Stomach (tissue), 4 donors: ENCODE measurements around the gene SMNDC1.

Experiments used
- EP300 ChIP-seq: sonication (generic); formaldehyde crosslinking; IDR thresholded peaks from one replicate; pipeline ENCODE4 v1.6.1; 2017; ENCODE audit warnings: antibody characterized with exemption
- POLR2A ChIP-seq, 4 donors: fragments of 450-650 bp; IDR thresholded peaks; one replicate each; pipeline ENCODE4 v1.6.1; 2016; ENCODE audit warnings: antibody characterized with exemption in 4 of 4, control low read depth in 2 of 4, mild to moderate bottlenecking in 1 of 4, moderate library complexity in 1 of 4
- TF ChIP-seq, protein P1 (sequence below), 7 experiments: fragments of 450-650 bp in 4 of 7; fragments of 200-600 bp in 3 of 7; sonication (generic) in 3 of 7; IDR thresholded peaks; one replicate each; pipeline ENCODE4 v1.5.1; 2016 to 2019; ENCODE audit warnings: antibody characterized with exemption in 7 of 7, control low read depth in 2 of 7, mild to moderate bottlenecking in 1 of 7

- TF ChIP-seq POLR2A (IDR thresholded peaks at IDR 0.05) (no peak), EP300 (no peak)
- TF ChIP-seq, protein P1, sequence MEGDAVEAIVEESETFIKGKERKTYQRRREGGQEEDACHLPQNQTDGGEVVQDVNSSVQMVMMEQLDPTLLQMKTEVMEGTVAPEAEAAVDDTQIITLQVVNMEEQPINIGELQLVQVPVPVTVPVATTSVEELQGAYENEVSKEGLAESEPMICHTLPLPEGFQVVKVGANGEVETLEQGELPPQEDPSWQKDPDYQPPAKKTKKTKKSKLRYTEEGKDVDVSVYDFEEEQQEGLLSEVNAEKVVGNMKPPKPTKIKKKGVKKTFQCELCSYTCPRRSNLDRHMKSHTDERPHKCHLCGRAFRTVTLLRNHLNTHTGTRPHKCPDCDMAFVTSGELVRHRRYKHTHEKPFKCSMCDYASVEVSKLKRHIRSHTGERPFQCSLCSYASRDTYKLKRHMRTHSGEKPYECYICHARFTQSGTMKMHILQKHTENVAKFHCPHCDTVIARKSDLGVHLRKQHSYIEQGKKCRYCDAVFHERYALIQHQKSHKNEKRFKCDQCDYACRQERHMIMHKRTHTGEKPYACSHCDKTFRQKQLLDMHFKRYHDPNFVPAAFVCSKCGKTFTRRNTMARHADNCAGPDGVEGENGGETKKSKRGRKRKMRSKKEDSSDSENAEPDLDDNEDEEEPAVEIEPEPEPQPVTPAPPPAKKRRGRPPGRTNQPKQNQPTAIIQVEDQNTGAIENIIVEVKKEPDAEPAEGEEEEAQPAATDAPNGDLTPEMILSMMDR (IDR thresholded peaks at IDR 0.05) = no peak
These were observed 45.4 kb downstream of the SMNDC1 start for GRCh38 chr10:110259317-110259716.
